Erythroblast (primary cell): ENCODE data around the gene OSCP1.

Source experiments
- GATA1 ChIP-seq: IDR thresholded peaks from 2 replicates; pipeline ENCODE4 v1.6.1; 2011; ENCODE audit warnings: low read depth, mild to moderate bottlenecking, control low read depth, low read length, moderate library complexity
- POLR2A ChIP-seq: IDR thresholded peaks from 2 replicates; pipeline ENCODE4 v1.6.1; 2011; ENCODE audit warnings: mild to moderate bottlenecking, low read length

- TF ChIP-seq POLR2A (no peak), GATA1 (no peak)
Observed at GRCh38 chr1:36387141-36387949, 62.9 kb downstream of the OSCP1 start.
